H1 (cell line): ENCODE data around the gene SV2C. TPM values are rescaled to one million over a fixed set of nuclear protein-coding genes. Genes with fewer than 3 reads are reported as not detected.

ENCODE experiments used
- CTCF ChIA-PET: fragments of 300-600 bp; sonication (Branson Sonifier 250); formaldehyde crosslinking; loops from one replicate; lab custom pipeline; 2021; ENCODE audit not compliant: partially characterized antibody; lab: Charles Lee
- POLR2A ChIA-PET: fragments of 300-600 bp; sonication (Branson Sonifier 250); formaldehyde crosslinking; loops from one replicate; lab custom pipeline; 2021; ENCODE audit warnings: inconsistent platforms; ENCODE audit not compliant: partially characterized antibody; lab: Charles Lee
- DNase-seq, 2 experiments: peaks; one replicate each; pipeline versions ENCODE4 v3.0.0 to v3.0.0-alpha.2; 2010 to 2022; ENCODE audit warnings: low spot score in 2 of 2, low read depth in 1 of 2, mixed read lengths in 1 of 2
- FAIRE-seq: peaks from 2 replicates; lab custom pipeline; 2011; peaks lifted over from hg19 to GRCh38; lab: Jason Lieb, UNC
- H2AFZ ChIP-seq: 2 replicates; pipeline ENCODE4 v1.8.1; 2012; ENCODE audit warnings: low read length, inconsistent platforms
- H2AK5ac ChIP-seq: 2 replicates; pipeline ENCODE4 v1.6.1; 2013; ENCODE audit warnings: low read depth, low read length
- H2BK120ac ChIP-seq: replicated peaks from 2 replicates; pipeline ENCODE3; 2013; ENCODE audit warnings: low read depth, low read length, inconsistent platforms
- H2BK12ac ChIP-seq: 2 replicates; pipeline ENCODE4 v1.6.1; 2013; ENCODE audit warnings: low read depth, low read length
- H2BK15ac ChIP-seq: 2 replicates; pipeline ENCODE4 v1.6.1; 2013; ENCODE audit warnings: low read length
- H2BK20ac ChIP-seq: 2 replicates; pipeline ENCODE4 v1.6.1; 2013; ENCODE audit warnings: low read length
- H2BK5ac ChIP-seq: 2 replicates; pipeline ENCODE4 v1.6.1; 2013; ENCODE audit warnings: low read depth, low read length
- H3K14ac ChIP-seq: 2 replicates; pipeline ENCODE4 v1.6.1; 2013; ENCODE audit warnings: inconsistent platforms; ENCODE audit not compliant: insufficient read length
- H3K18ac ChIP-seq: 2 replicates; pipeline ENCODE4 v1.6.1; 2013; ENCODE audit warnings: low read length; ENCODE audit errors: extremely low read depth
- H3K23ac ChIP-seq: 2 replicates; pipeline ENCODE4 v1.6.1; 2013; ENCODE audit warnings: inconsistent platforms; ENCODE audit not compliant: insufficient read length
- H3K23me2 ChIP-seq: 2 replicates; pipeline ENCODE4 v1.6.1; 2013; ENCODE audit warnings: low read depth, low read length
- H3K27ac ChIP-seq: 2 replicates; pipeline ENCODE4 v1.6.1; 2011; ENCODE audit warnings: low read depth, low read length, inconsistent platforms
- H3K27me3 ChIP-seq, 4 experiments: replicated peaks in 1 of 4; 1 replicate in 1 of 4; 2 replicates in 3 of 4; pipeline versions ENCODE4 v1.6.1 to v1.8.1; 2011 to 2013; ENCODE audit warnings: low read length in 3 of 4, mild to moderate bottlenecking in 3 of 4, inconsistent platforms in 2 of 4, mixed read lengths in 2 of 4, moderate library complexity in 1 of 4; ENCODE audit not compliant: control insufficient read depth in 3 of 4, insufficient read depth in 3 of 4; ENCODE audit errors: extremely low read depth in 1 of 4
- H3K36me3 ChIP-seq, 4 experiments: 2 replicates each; pipeline versions ENCODE4 v1.6.1 to v1.8.1; 2011 to 2013; ENCODE audit warnings: mild to moderate bottlenecking in 4 of 4, low read length in 3 of 4, moderate library complexity in 2 of 4, control low read depth in 1 of 4, inconsistent platforms in 1 of 4; ENCODE audit not compliant: insufficient read depth in 4 of 4, control insufficient read depth in 2 of 4
- H3K4ac ChIP-seq: replicated peaks from 2 replicates; pipeline ENCODE3; 2013; ENCODE audit warnings: low read length, low read depth, mixed read lengths, inconsistent platforms; ENCODE audit not compliant: insufficient read length
- H3K4me1 ChIP-seq, 4 experiments: replicated peaks in 1 of 4; 1 replicate in 1 of 4; 2 replicates in 3 of 4; pipeline versions ENCODE4 v1.6.1 to v1.8.1; 2011 to 2013; ENCODE audit warnings: low read length in 3 of 4, inconsistent platforms in 2 of 4, mixed read lengths in 1 of 4; ENCODE audit not compliant: insufficient read depth in 4 of 4, control insufficient read depth in 3 of 4
- H3K4me2 ChIP-seq, 2 experiments: 2 replicates each; pipeline versions ENCODE4 v1.6.1 to v1.8.1; 2011 to 2013; ENCODE audit warnings: low read depth in 2 of 2, low read length in 2 of 2, control low read depth in 1 of 2, inconsistent platforms in 1 of 2, mild to moderate bottlenecking in 1 of 2; ENCODE audit not compliant: insufficient read depth in 1 of 2
- H3K4me3 ChIP-seq, 4 experiments: fragments of 200-600, 300-600 bp in 1 of 4; sonication (generic), shearing (Covaris generic), sonication (Bioruptor Twin) in 1 of 4; 2 replicates each; pipeline versions ENCODE4 v1.5.1 to v1.8.1; 2011 to 2016; ENCODE audit warnings: low read length in 4 of 4, low read depth in 3 of 4, control low read depth in 2 of 4, inconsistent platforms in 2 of 4, mild to moderate bottlenecking in 2 of 4, mixed read lengths in 1 of 4, moderate library complexity in 1 of 4; ENCODE audit not compliant: insufficient read depth in 2 of 4; ENCODE audit errors: extremely low read depth in 1 of 4
- H3K56ac ChIP-seq: replicated peaks from 2 replicates; pipeline ENCODE3; 2013; ENCODE audit warnings: low read depth, mild to moderate bottlenecking, mixed read lengths, low read length, inconsistent platforms; ENCODE audit not compliant: insufficient read length
- H3K79me1 ChIP-seq: 2 replicates; pipeline ENCODE4 v1.6.1; 2013; ENCODE audit warnings: low read depth, low read length, control low read depth
- H3K79me2 ChIP-seq, 2 experiments: 2 replicates each; pipeline versions ENCODE4 v1.6.1 to v1.8.1; 2012 to 2013; ENCODE audit warnings: low read length in 2 of 2, mild to moderate bottlenecking in 2 of 2, inconsistent platforms in 1 of 2; ENCODE audit not compliant: insufficient read depth in 2 of 2, control insufficient read depth in 1 of 2
- H3K9ac ChIP-seq, 4 experiments: replicated peaks in 1 of 4; 1 replicate in 1 of 4; 2 replicates in 3 of 4; pipeline versions ENCODE4 v1.6.1 to v1.8.1; 2011 to 2013; ENCODE audit warnings: low read depth in 3 of 4, low read length in 3 of 4, control low read depth in 2 of 4, mild to moderate bottlenecking in 2 of 4, moderate library complexity in 2 of 4, inconsistent platforms in 1 of 4; ENCODE audit errors: extremely low read depth in 1 of 4
- H3K9me3 ChIP-seq, 2 experiments: 2 replicates each; pipeline versions ENCODE4 v1.6.1 to v1.8.1; 2012 to 2013; ENCODE audit warnings: mild to moderate bottlenecking in 2 of 2, moderate library complexity in 2 of 2, control low read depth in 1 of 2, inconsistent platforms in 1 of 2, low read depth in 1 of 2, low read length in 1 of 2, mixed read lengths in 1 of 2; ENCODE audit not compliant: insufficient read depth in 2 of 2
- H4K20me1 ChIP-seq, 2 experiments: replicated peaks in 1 of 2; 2 replicates each; pipeline versions ENCODE3 to v1.8.1; 2011 to 2013; ENCODE audit warnings: inconsistent platforms in 2 of 2, low read length in 2 of 2, mild to moderate bottlenecking in 1 of 2; ENCODE audit not compliant: insufficient read depth in 2 of 2, control insufficient read depth in 1 of 2
- H4K5ac ChIP-seq: 2 replicates; pipeline ENCODE4 v1.6.1; 2013; ENCODE audit warnings: low read length, low read depth, mixed read lengths, inconsistent platforms; ENCODE audit not compliant: insufficient read length
- H4K8ac ChIP-seq: 2 replicates; pipeline ENCODE4 v1.8.0; 2013; ENCODE audit warnings: mild to moderate bottlenecking, moderate library complexity, low read length, inconsistent platforms; ENCODE audit not compliant: insufficient read depth; ENCODE audit errors: extremely low read depth
- H4K91ac ChIP-seq: replicated peaks from 2 replicates; pipeline ENCODE3; 2013; ENCODE audit warnings: low read length, mixed read lengths, inconsistent platforms; ENCODE audit not compliant: insufficient read length
- BRCA1 ChIP-seq: IDR thresholded peaks from 2 replicates; pipeline ENCODE4 v1.6.1; 2012; ENCODE audit warnings: low read depth, low read length, improper control_type of control experiment
- CBX5 ChIP-seq: fragments of 300-800, 300-1000 bp; sonication (generic); IDR thresholded peaks from 2 replicates; pipeline ENCODE4 v1.7.1; 2016; ENCODE audit warnings: antibody characterized with exemption, low read length, low read depth
- CEBPB ChIP-seq: IDR thresholded peaks from 2 replicates; pipeline ENCODE4 v1.6.1; 2012; ENCODE audit warnings: low read depth, low read length
- EGR1 ChIP-seq: IDR thresholded peaks from 2 replicates; pipeline ENCODE4 v1.6.1; 2011; ENCODE audit warnings: low read depth, low read length, borderline replicate concordance
- EP300 ChIP-seq, 2 experiments: IDR thresholded peaks; 1 replicate in 1 of 2; 2 replicates in 1 of 2; pipeline ENCODE4 v1.6.1; 2011 to 2012; ENCODE audit warnings: low read depth in 2 of 2, low read length in 2 of 2, mild to moderate bottlenecking in 2 of 2, borderline replicate concordance in 1 of 2, inconsistent platforms in 1 of 2, moderate library complexity in 1 of 2
- HDAC6 ChIP-seq: IDR thresholded peaks from one replicate; pipeline ENCODE4 v1.7.1; 2012; ENCODE audit warnings: low read depth, mild to moderate bottlenecking, inconsistent platforms, low read length, moderate library complexity
- JUND ChIP-seq: IDR thresholded peaks from 2 replicates; pipeline ENCODE4 v1.6.1; 2011; ENCODE audit warnings: mild to moderate bottlenecking, improper control_type of control experiment, low read length
- RBBP5 ChIP-seq: IDR thresholded peaks from 2 replicates; pipeline ENCODE4 v1.7.1; 2012; ENCODE audit warnings: low read depth, mild to moderate bottlenecking, inconsistent platforms, low read length, moderate library complexity, borderline replicate concordance
- SIN3A ChIP-seq, 2 experiments: IDR thresholded peaks in 1 of 2; conservative IDR thresholded peaks in 1 of 2; 2 replicates each; pipeline ENCODE4 v1.6.1; 2011 to 2012; ENCODE audit warnings: low read length in 2 of 2, improper control_type of control experiment in 1 of 2, low read depth in 1 of 2, mild to moderate bottlenecking in 1 of 2
- SP1 ChIP-seq: IDR thresholded peaks from 2 replicates; pipeline ENCODE4 v1.6.1; 2011; ENCODE audit warnings: low read depth, low read length
- SP2 ChIP-seq: IDR thresholded peaks from 2 replicates; pipeline ENCODE4 v1.6.1; 2012; ENCODE audit warnings: mild to moderate bottlenecking, low read length, inconsistent platforms
- TAF1 ChIP-seq: IDR thresholded peaks from 2 replicates; pipeline ENCODE4 v1.6.1; 2011; ENCODE audit warnings: mild to moderate bottlenecking, low read depth, low read length
- YY1 ChIP-seq: IDR thresholded peaks from 2 replicates; pipeline ENCODE4 v1.6.1; 2011; ENCODE audit warnings: low read depth, mild to moderate bottlenecking, low read length
- WGBS, 2 experiments: shearing (Covaris generic) in 1 of 2; methylation state at CpG; one replicate each; pipeline versions ENCODE4 v1.1.6 to v1.1.7; 2013 to 2015; ENCODE audit warnings: low lambda C conversion rate in 2 of 2, mixed read lengths in 2 of 2, inconsistent platforms in 1 of 2, low coverage in 1 of 2, missing lambda C conversion rate in 1 of 2; ENCODE audit not compliant: insufficient replicate concordance in 2 of 2, insufficient coverage in 1 of 2, insufficient read length in 1 of 2; ENCODE audit errors: extremely low coverage in 1 of 2, missing lambda C conversion rate in 1 of 2; 5-methylcytosine and 5-hydroxymethylcytosine counted together
- polyA plus RNA-seq, 7 experiments: library from polyadenylated mRNA; depleted of rRNA in 3 of 7; stranded (reverse) in 5 of 7; unstranded in 2 of 7; fragments of >200 nt in 5 of 7; fragments of 200-250 nt in 2 of 7; gene quantifications; 1 replicate in 5 of 7; 2 replicates in 1 of 7; 4 replicates in 1 of 7; pipeline versions ENCODE4 v1.2.1 to v1.2.3, GENCODE V29; 2011 to 2013; ENCODE audit warnings: missing spikeins in 2 of 7, mixed read lengths in 2 of 7
- total RNA-seq: library from RNA; stranded (reverse); fragmentation: NEBNext Ultra II Directional; extraction: Animal tissue kit (Norgen Biotek cat#: 25700); gene quantifications from 2 replicates; pipeline ENCODE4 v1.2.1, GENCODE V29; 2021

SV2C gene
- total and polyA plus RNA-seq, 2 of the 8 experiments (the other 6 are each of a cell fraction or from before 2014, with no cell fraction given), result 0.08 to 0.24 TPM

GRCh38 chr5:76290321-76290757 lies 207.2 kb downstream of the SV2C start:
- TF ChIP-seq YY1, result no peak
- no peak for TF ChIP-seq SP2
- TF ChIP-seq EP300 (IDR thresholded peaks at IDR 0.05; ENCODE audit: borderline replicate concordance in 1 of 2, low read depth in 2 of 2, low read length in 2 of 2), result no peak
- TF ChIP-seq HDAC6, result no peak
- TF ChIP-seq JUND, result no peak
- no peak for TF ChIP-seq TAF1
- TF ChIP-seq BRCA1, result no peak
- TF ChIP-seq CEBPB, result no peak
- TF ChIP-seq RBBP5, result no peak
- TF ChIP-seq SIN3A (conservative IDR thresholded peaks at IDR 0.05 in 1 of 2, IDR thresholded peaks at IDR 0.05 in 1 of 2; ENCODE audit: low read depth in 1 of 2, low read length in 2 of 2), result no peak
- no peak for TF ChIP-seq CBX5
- TF ChIP-seq SP1, result no peak
- TF ChIP-seq EGR1, result no peak
- Histone ChIP-seq H3K27me3 (no peaks in the 10 kb centered on the region), H3K56ac (no peak overlapping the region), H4K20me1 (no peaks in the 10 kb centered on the region), H2AFZ (no peak overlapping the region), H3K9ac (no peak overlapping the region), H2AK5ac (no peak overlapping the region), H3K4me2 (no peak overlapping the region), H3K23ac (no peak overlapping the region), H2BK120ac (no peak overlapping the region), H2BK15ac (no peak overlapping the region), H3K79me1 (no peaks in the 10 kb centered on the region), H2BK12ac (no peak overlapping the region), H4K8ac (no peak overlapping the region), H2BK5ac (no peak overlapping the region), H2BK20ac (no peak overlapping the region), H3K4me3 (no peak overlapping the region), H3K23me2 (no peaks in the 10 kb centered on the region), H3K14ac (no peak overlapping the region), H3K18ac (no peak overlapping the region), H4K5ac (no peak overlapping the region), H3K9me3 (no peaks in the 10 kb centered on the region), H3K36me3 (no peaks in the 10 kb centered on the region), H3K4ac (no peak overlapping the region), H4K91ac (no peak overlapping the region), H3K27ac (no peak overlapping the region), H3K4me1 (no peaks in the 10 kb centered on the region; a peak in 1 of 7 replicates), H3K79me2 (no peaks in the 10 kb centered on the region)
- FAIRE-seq, result no peak
- POLR2A ChIA-PET, result no interaction called here
- 87% methylated on average over 3 of the region's 3 CpGs; no CpG with 5 or more reads in 1 of the 2 experiments for WGBS, 2 experiments
- DNase-seq, result no peak
- CTCF ChIA-PET, result interaction anchor here (0.6 kb wide), 1 partner anchor 61 kb away, joined by 4 read pairs; no protein-coding TSS in a partner anchor
